Measurements from ENCODE around the gene SCAMP4.

The SCAMP4 gene

GRCh38 chr19:1905110-1905862 lies at the start of gene SCAMP4, which contains the start of gene ADAT3:
Gene SCAMP4 (plus strand): TSS chr19:1905399. CDS start chr19:1915020, 9,621 bp downstream.
Gene ADAT3 (plus strand): TSS chr19:1905399. CDS start chr19:1912048, 6,649 bp downstream.
- H2AFZ ChIP-seq (ENCODE audit: low read depth, low read length) = no peak within 1 kb of the TSS
- peaks cover 43% of the 10 kb centered on the region for H3K4me1 ChIP-seq (ENCODE audit: low read length)

DNA sequence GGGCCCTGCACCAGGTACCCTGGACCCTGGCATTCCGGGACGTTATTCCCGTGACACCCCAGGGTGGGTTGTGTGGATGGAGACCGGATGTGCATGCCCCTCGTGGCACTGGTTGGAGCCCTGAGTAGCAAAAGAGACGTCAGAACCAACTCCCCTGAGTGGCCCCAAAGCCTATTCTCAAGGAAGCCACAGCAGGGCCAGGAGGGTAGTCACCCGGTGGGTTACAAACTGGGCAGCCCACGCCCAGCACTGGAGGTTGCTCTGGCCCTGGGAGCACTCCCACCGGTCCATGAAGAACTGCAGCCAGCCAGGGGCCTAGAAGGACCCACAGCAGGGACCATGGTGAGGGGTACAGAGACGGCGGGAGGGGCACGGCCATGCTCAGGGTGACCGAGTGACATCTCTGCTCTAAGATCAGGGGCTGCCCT lies 49.4 kb upstream of the SCAMP4 start:
- Histone ChIP-seq H3K9me3 (ENCODE audit: insufficient read depth, low read length) (no peaks in the 10 kb centered on the region), H2AFZ (ENCODE audit: low read depth, low read length) (no peak overlapping the region), H3K4me1 (ENCODE audit: low read length) (peaks cover 71% of the 10 kb centered on the region), H3K27me3 (ENCODE audit: low read depth, low read length) (no peaks in the 10 kb centered on the region), H3K9ac (ENCODE audit: low read length) (peak overlapping the region; percentile 97), H3K4me2 (ENCODE audit: low read length) (peak overlapping the region; percentile 99), H3K4me3 (ENCODE audit: low read length) (peak overlapping the region; percentile 90), H3K36me3 (replicated peaks; ENCODE audit: low read depth, low read length) (no peaks in the 10 kb centered on the region), H4K20me1 (ENCODE audit: insufficient read depth, low read length) (peaks cover 49% of the 10 kb centered on the region), H3K79me2 (ENCODE audit: low read length) (peaks cover 95% of the 10 kb centered on the region), H3K27ac (ENCODE audit: low read length) (peak overlapping the region; percentile 89)
- no peak for TF ChIP-seq EZH2phosphoT487 (IDR thresholded peaks at IDR 0.05; ENCODE audit: low read depth)
- TF ChIP-seq, protein P1, sequence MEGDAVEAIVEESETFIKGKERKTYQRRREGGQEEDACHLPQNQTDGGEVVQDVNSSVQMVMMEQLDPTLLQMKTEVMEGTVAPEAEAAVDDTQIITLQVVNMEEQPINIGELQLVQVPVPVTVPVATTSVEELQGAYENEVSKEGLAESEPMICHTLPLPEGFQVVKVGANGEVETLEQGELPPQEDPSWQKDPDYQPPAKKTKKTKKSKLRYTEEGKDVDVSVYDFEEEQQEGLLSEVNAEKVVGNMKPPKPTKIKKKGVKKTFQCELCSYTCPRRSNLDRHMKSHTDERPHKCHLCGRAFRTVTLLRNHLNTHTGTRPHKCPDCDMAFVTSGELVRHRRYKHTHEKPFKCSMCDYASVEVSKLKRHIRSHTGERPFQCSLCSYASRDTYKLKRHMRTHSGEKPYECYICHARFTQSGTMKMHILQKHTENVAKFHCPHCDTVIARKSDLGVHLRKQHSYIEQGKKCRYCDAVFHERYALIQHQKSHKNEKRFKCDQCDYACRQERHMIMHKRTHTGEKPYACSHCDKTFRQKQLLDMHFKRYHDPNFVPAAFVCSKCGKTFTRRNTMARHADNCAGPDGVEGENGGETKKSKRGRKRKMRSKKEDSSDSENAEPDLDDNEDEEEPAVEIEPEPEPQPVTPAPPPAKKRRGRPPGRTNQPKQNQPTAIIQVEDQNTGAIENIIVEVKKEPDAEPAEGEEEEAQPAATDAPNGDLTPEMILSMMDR (IDR thresholded peaks at IDR 0.05; ENCODE audit: low read depth, low read length) = no peak

More at GRCh38 chr19:1905110-1905862, at the start of gene SCAMP4, which contains the start of gene ADAT3:
- H3K27ac ChIP-seq (ENCODE audit: low read length) = peak within 1 kb of the TSS; percentile 96
- H3K36me3 ChIP-seq (replicated peaks; ENCODE audit: low read depth, low read length) = peaks cover 19% of the 10 kb centered on the region
- H3K4me3 ChIP-seq (ENCODE audit: low read length) = peak within 1 kb of the TSS; percentile 87
- peak within 1 kb of the TSS; percentile 99 for H3K9ac ChIP-seq (ENCODE audit: low read length)
- no peaks in the 10 kb centered on the region for H3K9me3 ChIP-seq (ENCODE audit: insufficient read depth, low read length)
- no peaks in the 10 kb centered on the region for H3K27me3 ChIP-seq (ENCODE audit: low read depth, low read length)
- peaks cover 48% of the 10 kb centered on the region for H3K79me2 ChIP-seq (ENCODE audit: low read length)
- H4K20me1 ChIP-seq (ENCODE audit: insufficient read depth, low read length) = peaks cover 24% of the 10 kb centered on the region
- TF ChIP-seq EZH2phosphoT487 (IDR thresholded peaks at IDR 0.05; ENCODE audit: low read depth) = no peak
- TF ChIP-seq, protein P1 (IDR thresholded peaks at IDR 0.05; ENCODE audit: low read depth, low read length) = no peak
- H3K4me2 ChIP-seq (ENCODE audit: low read length) = peak within 1 kb of the TSS; percentile 98

GRCh38 chr19:1856345-1856697 lies 48.9 kb upstream of the SCAMP4 start:
- H3K79me2 ChIP-seq (ENCODE audit: low read length) = peaks cover 98% of the 10 kb centered on the region
- H3K4me3 ChIP-seq (ENCODE audit: low read length) = peak overlapping the region; percentile 90

More at GRCh38 chr19:1856345-1856697, 48.9 kb upstream of the SCAMP4 start:
- H3K27ac ChIP-seq (ENCODE audit: low read length) = peak overlapping the region; percentile 89
- no peak overlapping the region for H2AFZ ChIP-seq (ENCODE audit: low read depth, low read length)
- no peaks in the 10 kb centered on the region for H3K9me3 ChIP-seq (ENCODE audit: insufficient read depth, low read length)
- no peaks in the 10 kb centered on the region for H3K36me3 ChIP-seq (replicated peaks; ENCODE audit: low read depth, low read length)
- H3K27me3 ChIP-seq (ENCODE audit: low read depth, low read length) = no peaks in the 10 kb centered on the region
- peak overlapping the region; percentile 97 for H3K9ac ChIP-seq (ENCODE audit: low read length)
- peaks cover 76% of the 10 kb centered on the region for H3K4me1 ChIP-seq (ENCODE audit: low read length)
- TF ChIP-seq, protein P1 (IDR thresholded peaks at IDR 0.05; ENCODE audit: low read depth, low read length) = no peak
- no peak for TF ChIP-seq EZH2phosphoT487 (IDR thresholded peaks at IDR 0.05; ENCODE audit: low read depth)
- peaks cover 54% of the 10 kb centered on the region for H4K20me1 ChIP-seq (ENCODE audit: insufficient read depth, low read length)
- peak overlapping the region; percentile 99 for H3K4me2 ChIP-seq (ENCODE audit: low read length)

All from OCI-LY3 (cell line).